BLaER1 (cell line): Measurements from ENCODE around the gene GASK1A.

ENCODE experiments used
- H3K27ac ChIP-seq: shearing (Covaris generic); formaldehyde crosslinking; 2 replicates; pipeline ENCODE4 v1.8.1; 2022
- H3K27me3 ChIP-seq: shearing (Covaris generic); formaldehyde crosslinking; 2 replicates; pipeline ENCODE4 v1.8.1; 2022
- H3K36me3 ChIP-seq: shearing (Covaris generic); formaldehyde crosslinking; 2 replicates; pipeline ENCODE4 v1.8.1; 2022
- H3K4me1 ChIP-seq: shearing (Covaris generic); formaldehyde crosslinking; 2 replicates; pipeline ENCODE4 v1.8.1; 2022
- H3K4me2 ChIP-seq: shearing (Covaris generic); formaldehyde crosslinking; 2 replicates; pipeline ENCODE4 v1.8.1; 2022
- H3K4me3 ChIP-seq: shearing (Covaris generic); formaldehyde crosslinking; 2 replicates; pipeline ENCODE4 v1.8.1; 2022
- H3K9ac ChIP-seq: shearing (Covaris generic); formaldehyde crosslinking; 2 replicates; pipeline ENCODE4 v1.8.1; 2022
- H3K9me3 ChIP-seq: shearing (Covaris generic); formaldehyde crosslinking; 2 replicates; pipeline ENCODE4 v1.8.1; 2022
- H4K20me1 ChIP-seq: shearing (Covaris generic); formaldehyde crosslinking; 2 replicates; pipeline ENCODE4 v1.8.1; 2022
- Cebpa-rat ChIP-seq: shearing (Covaris generic); IDR thresholded peaks from 2 replicates; pipeline ENCODE4 v1.8.1; 2022

GASK1A gene

GRCh38 chr3:43028678-43029490, 49.8 kb downstream of the GASK1A start:
- Histone ChIP-seq H3K9me3 (no peaks in the 10 kb centered on the region), H3K27me3 (no peaks in the 10 kb centered on the region)

GRCh38 chr3:43030162-43030935, 51.2 kb downstream of the GASK1A start:
- Histone ChIP-seq H3K9me3 (no peaks in the 10 kb centered on the region), H3K4me2 (no peak overlapping the region), H3K36me3 (no peaks in the 10 kb centered on the region), H4K20me1 (no peaks in the 10 kb centered on the region), H3K9ac (no peak overlapping the region), H3K4me3 (no peak overlapping the region), H3K27me3 (no peaks in the 10 kb centered on the region), H3K27ac (no peak overlapping the region), H3K4me1 (no peaks in the 10 kb centered on the region)
- no peak for TF ChIP-seq Cebpa-rat

More at GRCh38 chr3:43028678-43029490, 49.8 kb downstream of the GASK1A start:
- Histone ChIP-seq H3K4me1 (peaks cover 11% of the 10 kb centered on the region), H3K36me3 (no peaks in the 10 kb centered on the region), H3K4me2 (no peak overlapping the region), H3K9ac (no peak overlapping the region), H4K20me1 (no peaks in the 10 kb centered on the region), H3K4me3 (no peak overlapping the region), H3K27ac (no peak overlapping the region)
- no peak for TF ChIP-seq Cebpa-rat

GRCh38 chr3:43031485-43031884, 52.4 kb downstream of the GASK1A start:
- Histone ChIP-seq H3K27me3 (no peaks in the 10 kb centered on the region), H3K9ac (no peak overlapping the region), H3K36me3 (no peaks in the 10 kb centered on the region), H3K4me2 (no peak overlapping the region), H3K9me3 (no peaks in the 10 kb centered on the region), H3K4me1 (no peaks in the 10 kb centered on the region), H4K20me1 (no peaks in the 10 kb centered on the region), H3K4me3 (no peak overlapping the region), H3K27ac (no peak overlapping the region)
- no peak for TF ChIP-seq Cebpa-rat

- Histone ChIP-seq H3K4me1 (no peaks in the 10 kb centered on the region), H4K20me1 (no peaks in the 10 kb centered on the region), H3K4me3 (no peak overlapping the region), H3K27me3 (no peaks in the 10 kb centered on the region), H3K9ac (no peak overlapping the region), H3K9me3 (no peaks in the 10 kb centered on the region), H3K36me3 (no peaks in the 10 kb centered on the region), H3K27ac (no peak overlapping the region), H3K4me2 (no peak overlapping the region)
- no peak for TF ChIP-seq Cebpa-rat
Measured at GRCh38 chr3:43031889-43032545, 52.9 kb downstream of the GASK1A start.

GRCh38 chr3:43032646-43033628, 53.8 kb downstream of the GASK1A start:
- Histone ChIP-seq H3K4me1 (0 out of 2 replicates have a peak, but pooled peaks cover under 1% of the 10 kb centered on the region), H4K20me1 (no peaks in the 10 kb centered on the region), H3K9ac (no peak overlapping the region), H3K4me2 (no peak overlapping the region), H3K4me3 (no peak overlapping the region), H3K36me3 (no peaks in the 10 kb centered on the region), H3K9me3 (no peaks in the 10 kb centered on the region), H3K27ac (no peak overlapping the region), H3K27me3 (no peaks in the 10 kb centered on the region)
- no peak for TF ChIP-seq Cebpa-rat

GRCh38 chr3:43034200-43034599, 55.1 kb downstream of the GASK1A start:
- H3K27ac ChIP-seq = no peak overlapping the region
- no peak for TF ChIP-seq Cebpa-rat
- no peaks in the 10 kb centered on the region for H3K36me3 ChIP-seq

GRCh38 chr3:43034911-43035310, 55.8 kb downstream of the GASK1A start:
- no peak overlapping the region for H3K4me2 ChIP-seq
- TF ChIP-seq Cebpa-rat = no peak
- no peak overlapping the region for H3K27ac ChIP-seq
- H3K4me1 ChIP-seq = 0 out of 2 replicates have a peak, but pooled peaks cover 4% of the 10 kb centered on the region
- H3K9ac ChIP-seq = no peak overlapping the region
- no peaks in the 10 kb centered on the region for H4K20me1 ChIP-seq
- no peaks in the 10 kb centered on the region for H3K27me3 ChIP-seq
- no peaks in the 10 kb centered on the region for H3K36me3 ChIP-seq
- no peaks in the 10 kb centered on the region for H3K9me3 ChIP-seq
- H3K4me3 ChIP-seq = no peak overlapping the region

More at GRCh38 chr3:43034200-43034599, 55.1 kb downstream of the GASK1A start:
- Histone ChIP-seq H3K9me3 (no peaks in the 10 kb centered on the region), H3K4me3 (no peak overlapping the region), H3K9ac (no peak overlapping the region), H3K4me1 (0 out of 2 replicates have a peak, but pooled peaks cover 4% of the 10 kb centered on the region), H3K27me3 (no peaks in the 10 kb centered on the region), H3K4me2 (no peak overlapping the region), H4K20me1 (no peaks in the 10 kb centered on the region)

GRCh38 chr3:43035801-43036365, 56.8 kb downstream of the GASK1A start:
- H3K9ac ChIP-seq = no peak overlapping the region
- no peak for TF ChIP-seq Cebpa-rat
- H3K27ac ChIP-seq = no peak overlapping the region
- no peak overlapping the region for H3K4me3 ChIP-seq
- H4K20me1 ChIP-seq = no peaks in the 10 kb centered on the region
- 0 out of 2 replicates have a peak, but pooled peaks cover 4% of the 10 kb centered on the region for H3K4me1 ChIP-seq
- no peaks in the 10 kb centered on the region for H3K36me3 ChIP-seq
- no peaks in the 10 kb centered on the region for H3K27me3 ChIP-seq
- H3K9me3 ChIP-seq = no peaks in the 10 kb centered on the region
- H3K4me2 ChIP-seq = no peak overlapping the region
